HL-60 (cell line): Measurements from ENCODE around the gene MAX.
"Not testable (repeated sequence)": the region's sequence is repeated elsewhere in the genome, so short reads cannot be mapped to it uniquely, and the experiment has no call there.

Experiments
- DNase-seq, 2 experiments: peaks; one replicate each; pipeline ENCODE4 v3.0.0-alpha.2; 2010 to 2020; ENCODE audit warnings: low read depth in 1 of 2, low spot score in 1 of 2
- H3K27ac ChIP-seq: fragments of 250-450 bp; sonication (Bioruptor Pico); replicated peaks from 2 replicates; pipeline ENCODE4 v1.5.1; 2020; ENCODE audit warnings: mild to moderate bottlenecking, moderate library complexity
- H3K27me3 ChIP-seq: fragments of 250-450 bp; sonication (Bioruptor Pico); 2 replicates; pipeline ENCODE4 v1.5.1; 2021; ENCODE audit warnings: mild to moderate bottlenecking, moderate library complexity; ENCODE audit not compliant: insufficient read depth, poor library complexity, severe bottlenecking
- H3K4me3 ChIP-seq: replicated peaks from 2 replicates; pipeline ENCODE4 v1.5.1; 2011; ENCODE audit warnings: mild to moderate bottlenecking, control low read depth, low read length; ENCODE audit not compliant: insufficient read depth
- GABPA ChIP-seq: IDR thresholded peaks from 2 replicates; pipeline ENCODE4 v1.6.1; 2012; ENCODE audit warnings: low read depth
- POLR2AphosphoS5 ChIP-seq: IDR thresholded peaks from 2 replicates; pipeline ENCODE4 v1.6.1; 2012; ENCODE audit warnings: low read depth
- SPI1 ChIP-seq: IDR thresholded peaks from 2 replicates; pipeline ENCODE4 v1.6.1; 2012; ENCODE audit warnings: low read depth, mild to moderate bottlenecking, borderline replicate concordance
- TF ChIP-seq, protein P1 (sequence below): IDR thresholded peaks from one replicate; pipeline ENCODE4 v1.5.1; 2011; ENCODE audit warnings: low read length, control low read depth, inconsistent platforms; ENCODE audit not compliant: insufficient read depth
- TF ChIP-seq, protein P2 (sequence below): IDR thresholded peaks from 2 replicates; pipeline ENCODE4 v1.6.1; 2012; ENCODE audit warnings: low read depth; ENCODE audit not compliant: insufficient replicate concordance

MAX gene

DNA sequence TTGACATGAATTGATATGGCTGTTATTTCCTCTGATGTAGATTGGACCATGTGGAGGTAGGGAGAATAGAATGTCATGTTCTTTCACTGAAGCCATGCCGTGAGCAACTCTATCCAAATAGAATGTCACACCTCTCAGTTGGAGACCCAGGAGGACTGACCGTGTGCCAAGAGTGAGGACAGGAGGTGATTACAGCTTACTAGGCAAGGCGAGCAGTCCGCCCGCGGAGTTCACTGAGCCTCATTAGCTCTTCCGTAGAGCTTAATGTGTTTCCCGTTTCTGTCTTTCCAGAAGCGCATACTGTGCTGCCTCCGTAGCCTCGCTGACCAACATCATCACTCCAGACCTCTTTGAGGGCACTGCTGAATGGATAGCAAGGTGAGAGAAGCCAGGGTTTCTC, 70.0 kb downstream of the MAX start:
- H3K27me3 ChIP-seq, result no peaks in the 10 kb centered on the region
- TF ChIP-seq, protein P1, sequence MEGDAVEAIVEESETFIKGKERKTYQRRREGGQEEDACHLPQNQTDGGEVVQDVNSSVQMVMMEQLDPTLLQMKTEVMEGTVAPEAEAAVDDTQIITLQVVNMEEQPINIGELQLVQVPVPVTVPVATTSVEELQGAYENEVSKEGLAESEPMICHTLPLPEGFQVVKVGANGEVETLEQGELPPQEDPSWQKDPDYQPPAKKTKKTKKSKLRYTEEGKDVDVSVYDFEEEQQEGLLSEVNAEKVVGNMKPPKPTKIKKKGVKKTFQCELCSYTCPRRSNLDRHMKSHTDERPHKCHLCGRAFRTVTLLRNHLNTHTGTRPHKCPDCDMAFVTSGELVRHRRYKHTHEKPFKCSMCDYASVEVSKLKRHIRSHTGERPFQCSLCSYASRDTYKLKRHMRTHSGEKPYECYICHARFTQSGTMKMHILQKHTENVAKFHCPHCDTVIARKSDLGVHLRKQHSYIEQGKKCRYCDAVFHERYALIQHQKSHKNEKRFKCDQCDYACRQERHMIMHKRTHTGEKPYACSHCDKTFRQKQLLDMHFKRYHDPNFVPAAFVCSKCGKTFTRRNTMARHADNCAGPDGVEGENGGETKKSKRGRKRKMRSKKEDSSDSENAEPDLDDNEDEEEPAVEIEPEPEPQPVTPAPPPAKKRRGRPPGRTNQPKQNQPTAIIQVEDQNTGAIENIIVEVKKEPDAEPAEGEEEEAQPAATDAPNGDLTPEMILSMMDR, result no peak
- TF ChIP-seq, protein P2, sequence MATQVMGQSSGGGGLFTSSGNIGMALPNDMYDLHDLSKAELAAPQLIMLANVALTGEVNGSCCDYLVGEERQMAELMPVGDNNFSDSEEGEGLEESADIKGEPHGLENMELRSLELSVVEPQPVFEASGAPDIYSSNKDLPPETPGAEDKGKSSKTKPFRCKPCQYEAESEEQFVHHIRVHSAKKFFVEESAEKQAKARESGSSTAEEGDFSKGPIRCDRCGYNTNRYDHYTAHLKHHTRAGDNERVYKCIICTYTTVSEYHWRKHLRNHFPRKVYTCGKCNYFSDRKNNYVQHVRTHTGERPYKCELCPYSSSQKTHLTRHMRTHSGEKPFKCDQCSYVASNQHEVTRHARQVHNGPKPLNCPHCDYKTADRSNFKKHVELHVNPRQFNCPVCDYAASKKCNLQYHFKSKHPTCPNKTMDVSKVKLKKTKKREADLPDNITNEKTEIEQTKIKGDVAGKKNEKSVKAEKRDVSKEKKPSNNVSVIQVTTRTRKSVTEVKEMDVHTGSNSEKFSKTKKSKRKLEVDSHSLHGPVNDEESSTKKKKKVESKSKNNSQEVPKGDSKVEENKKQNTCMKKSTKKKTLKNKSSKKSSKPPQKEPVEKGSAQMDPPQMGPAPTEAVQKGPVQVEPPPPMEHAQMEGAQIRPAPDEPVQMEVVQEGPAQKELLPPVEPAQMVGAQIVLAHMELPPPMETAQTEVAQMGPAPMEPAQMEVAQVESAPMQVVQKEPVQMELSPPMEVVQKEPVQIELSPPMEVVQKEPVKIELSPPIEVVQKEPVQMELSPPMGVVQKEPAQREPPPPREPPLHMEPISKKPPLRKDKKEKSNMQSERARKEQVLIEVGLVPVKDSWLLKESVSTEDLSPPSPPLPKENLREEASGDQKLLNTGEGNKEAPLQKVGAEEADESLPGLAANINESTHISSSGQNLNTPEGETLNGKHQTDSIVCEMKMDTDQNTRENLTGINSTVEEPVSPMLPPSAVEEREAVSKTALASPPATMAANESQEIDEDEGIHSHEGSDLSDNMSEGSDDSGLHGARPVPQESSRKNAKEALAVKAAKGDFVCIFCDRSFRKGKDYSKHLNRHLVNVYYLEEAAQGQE, result no peak
- TF ChIP-seq POLR2AphosphoS5, result no peak
- TF ChIP-seq SPI1, result no peak
- no peak for TF ChIP-seq GABPA
- H3K27ac ChIP-seq, result no peak overlapping the region
- H3K4me3 ChIP-seq, result no peak overlapping the region
- DNase-seq, result no peak

DNA sequence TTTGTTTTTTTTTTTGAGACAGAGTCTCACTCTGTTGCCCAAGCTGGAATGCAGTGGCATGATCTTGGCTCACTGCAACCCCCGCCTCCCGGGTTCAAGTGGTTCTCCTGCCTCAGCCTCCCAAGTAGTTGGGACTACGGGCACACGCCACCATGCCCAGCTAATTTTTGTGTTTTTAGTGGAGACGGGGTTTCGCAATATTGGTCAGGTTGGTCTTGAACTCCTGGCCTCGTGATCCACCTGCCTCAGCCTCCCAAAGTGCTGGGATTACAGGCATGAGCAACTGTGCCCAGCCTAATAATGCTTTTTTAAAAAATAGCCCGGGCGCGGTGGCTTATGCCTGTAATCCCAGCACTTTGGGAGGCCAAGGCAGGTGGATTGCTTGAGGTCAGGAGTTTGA, 71.0 kb downstream of the MAX start:
- DNase-seq, H3K27ac ChIP-seq, H3K4me3 ChIP-seq, H3K27me3 ChIP-seq: not testable (repeated sequence)

DNA sequence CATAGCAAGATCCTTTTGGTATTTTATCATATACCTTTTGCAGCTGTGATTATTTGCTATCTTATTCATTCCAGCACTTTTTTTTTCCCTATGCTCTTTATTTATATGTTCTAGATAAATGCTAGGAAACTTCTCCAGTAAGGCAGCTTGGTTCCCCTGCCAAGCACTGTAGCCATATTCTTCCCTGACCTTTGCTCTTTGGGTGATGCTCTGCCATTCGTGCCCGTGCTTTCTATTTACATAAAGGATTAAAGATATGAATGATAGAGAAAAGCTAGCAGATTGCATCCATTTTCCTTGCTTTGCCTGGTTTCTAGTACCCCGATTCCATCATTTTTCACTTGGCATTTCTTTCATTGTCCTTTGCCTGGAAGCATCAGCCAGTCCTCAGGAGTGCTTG, 73.4 kb downstream of the MAX start:
- no peak for TF ChIP-seq GABPA
- TF ChIP-seq, protein P2, result no peak
- TF ChIP-seq POLR2AphosphoS5, result no peak
- TF ChIP-seq, protein P1, result no peak
- TF ChIP-seq SPI1, result no peak
- Histone ChIP-seq H3K27me3 (no peaks in the 10 kb centered on the region), H3K27ac (no peak overlapping the region), H3K4me3 (no peak overlapping the region)
- DNase-seq, result no peak

DNA sequence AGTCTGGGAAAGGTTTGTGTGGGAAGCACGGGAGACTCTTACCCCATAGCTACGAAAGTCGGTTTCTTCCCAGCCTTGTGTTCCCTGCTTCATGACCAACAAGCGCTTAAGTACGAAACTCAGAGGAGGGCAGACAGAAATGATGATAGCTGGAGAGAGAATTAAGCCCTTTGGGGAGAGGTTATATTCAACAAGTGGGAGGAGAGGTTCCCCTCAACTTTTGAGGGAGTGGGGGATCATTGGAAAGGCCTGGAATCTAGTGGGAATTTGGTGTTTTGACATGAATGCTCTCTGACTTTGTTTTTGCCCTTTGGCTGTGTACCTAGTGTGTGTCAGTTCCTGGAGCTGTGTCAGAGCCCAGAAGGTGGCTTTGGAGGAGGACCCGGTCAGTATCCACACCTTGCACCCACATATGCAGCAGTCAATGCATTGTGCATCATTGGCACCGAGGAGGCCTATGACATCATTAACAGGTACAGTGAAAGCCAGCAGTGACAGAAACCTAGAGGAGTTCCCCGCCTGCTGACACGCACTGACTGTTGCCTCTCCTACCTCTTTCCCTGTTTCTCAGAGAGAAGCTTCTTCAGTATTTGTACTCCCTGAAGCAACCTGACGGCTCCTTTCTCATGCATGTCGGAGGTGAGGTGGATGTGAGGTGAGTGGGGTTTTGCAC, 75.1 kb downstream of the MAX start:
- no peak overlapping the region for H3K4me3 ChIP-seq
- H3K27ac ChIP-seq, result no peak overlapping the region
- TF ChIP-seq GABPA (no peak), SPI1 (no peak), POLR2AphosphoS5 (no peak)
- TF ChIP-seq, protein P2, result no peak
- TF ChIP-seq, protein P1, result no peak
- H3K27me3 ChIP-seq, result no peaks in the 10 kb centered on the region
- DNase-seq, result no peak
